Coronary artery (tissue), 2 donors: ENCODE data around the gene JUP.

ENCODE experiments used
- DNase-seq: peaks from one replicate; pipeline ENCODE4 v3.0.0-alpha.2; 2017; ENCODE audit warnings: low spot score
- H3K27ac ChIP-seq, 2 donors: fragments of 200-600 bp; sonication (generic); one replicate each; pipeline ENCODE4 v1.5.1; 2016 to 2019
- H3K4me3 ChIP-seq: fragments of 200-600 bp; sonication (generic); 2 replicates; pipeline ENCODE4 v1.5.1; 2016; ENCODE audit warnings: mild to moderate bottlenecking, moderate library complexity
- TF ChIP-seq, protein P1 (sequence below): fragments of 200-600 bp; sonication (generic); IDR thresholded peaks from one replicate; pipeline ENCODE4 v1.5.1; 2019; ENCODE audit warnings: antibody characterized with exemption

JUP gene

DNA sequence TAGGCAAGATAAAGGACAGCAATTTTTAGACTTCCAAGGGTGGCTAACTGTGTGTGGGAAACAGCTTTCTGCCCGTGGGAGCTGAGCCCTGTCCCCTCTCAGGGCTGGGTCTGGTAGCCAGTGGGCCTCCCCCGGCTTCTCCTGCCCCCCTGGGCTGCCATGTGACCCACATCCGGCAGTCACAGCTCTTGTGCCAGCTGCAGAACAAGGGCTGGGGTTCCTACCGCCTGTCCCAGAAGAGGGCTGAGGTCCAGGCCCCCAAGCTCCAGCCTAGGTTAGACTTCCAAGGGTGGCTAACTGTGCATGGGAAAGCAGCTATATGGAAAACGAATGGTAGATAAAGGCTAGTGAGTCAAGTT is 68.2 kb downstream of the JUP start:
- TF ChIP-seq, protein P1, sequence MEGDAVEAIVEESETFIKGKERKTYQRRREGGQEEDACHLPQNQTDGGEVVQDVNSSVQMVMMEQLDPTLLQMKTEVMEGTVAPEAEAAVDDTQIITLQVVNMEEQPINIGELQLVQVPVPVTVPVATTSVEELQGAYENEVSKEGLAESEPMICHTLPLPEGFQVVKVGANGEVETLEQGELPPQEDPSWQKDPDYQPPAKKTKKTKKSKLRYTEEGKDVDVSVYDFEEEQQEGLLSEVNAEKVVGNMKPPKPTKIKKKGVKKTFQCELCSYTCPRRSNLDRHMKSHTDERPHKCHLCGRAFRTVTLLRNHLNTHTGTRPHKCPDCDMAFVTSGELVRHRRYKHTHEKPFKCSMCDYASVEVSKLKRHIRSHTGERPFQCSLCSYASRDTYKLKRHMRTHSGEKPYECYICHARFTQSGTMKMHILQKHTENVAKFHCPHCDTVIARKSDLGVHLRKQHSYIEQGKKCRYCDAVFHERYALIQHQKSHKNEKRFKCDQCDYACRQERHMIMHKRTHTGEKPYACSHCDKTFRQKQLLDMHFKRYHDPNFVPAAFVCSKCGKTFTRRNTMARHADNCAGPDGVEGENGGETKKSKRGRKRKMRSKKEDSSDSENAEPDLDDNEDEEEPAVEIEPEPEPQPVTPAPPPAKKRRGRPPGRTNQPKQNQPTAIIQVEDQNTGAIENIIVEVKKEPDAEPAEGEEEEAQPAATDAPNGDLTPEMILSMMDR: no peak
- no peak overlapping the region for H3K4me3 ChIP-seq
- DNase-seq: no peak
- H3K27ac ChIP-seq: no peak overlapping the region

DNA sequence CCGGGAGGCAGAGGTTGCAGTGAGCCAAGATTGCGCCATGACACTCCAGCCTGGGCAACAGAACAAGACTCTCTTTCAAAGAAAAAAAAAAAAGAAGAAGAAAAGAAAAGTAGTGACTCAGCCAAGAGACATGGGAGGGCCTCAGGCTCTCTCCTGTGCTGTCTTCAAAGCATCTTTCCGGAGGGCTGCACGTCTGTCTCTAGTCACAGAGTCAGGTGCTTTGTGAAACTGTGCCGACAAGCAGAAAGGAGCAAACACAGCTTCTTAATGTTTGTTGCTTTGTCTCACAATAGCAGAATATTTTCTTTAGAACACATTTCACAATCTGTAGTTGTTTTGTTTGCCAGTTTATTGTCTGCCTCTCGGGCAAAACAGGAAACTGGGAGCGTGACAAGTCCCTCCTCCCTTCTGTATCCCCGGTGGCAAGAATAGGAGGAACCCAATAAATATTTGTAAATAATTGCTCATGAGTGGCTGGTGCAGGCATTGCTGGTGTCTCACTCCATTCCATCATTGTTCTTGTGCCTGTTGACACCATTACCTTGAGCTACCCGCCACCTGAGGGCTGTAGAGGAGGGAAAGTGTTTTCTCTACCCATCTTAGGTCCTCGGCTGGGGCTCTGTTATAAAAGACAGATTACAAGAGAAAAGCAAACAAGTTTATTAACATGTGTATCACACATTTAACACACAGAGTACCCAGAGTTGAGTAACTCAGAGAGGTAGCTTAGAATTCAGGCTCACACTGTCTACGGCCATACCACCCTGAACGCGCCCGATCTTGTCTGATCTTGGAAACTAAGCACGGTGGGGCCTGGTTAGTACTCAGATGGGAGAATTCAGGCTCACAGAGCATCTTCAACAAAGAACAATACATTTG is 68.9 kb downstream of the JUP start:
- TF ChIP-seq, protein P1: no peak
- no peak for DNase-seq
- Histone ChIP-seq H3K27ac (no peak overlapping the region), H3K4me3 (no peak overlapping the region)

DNA sequence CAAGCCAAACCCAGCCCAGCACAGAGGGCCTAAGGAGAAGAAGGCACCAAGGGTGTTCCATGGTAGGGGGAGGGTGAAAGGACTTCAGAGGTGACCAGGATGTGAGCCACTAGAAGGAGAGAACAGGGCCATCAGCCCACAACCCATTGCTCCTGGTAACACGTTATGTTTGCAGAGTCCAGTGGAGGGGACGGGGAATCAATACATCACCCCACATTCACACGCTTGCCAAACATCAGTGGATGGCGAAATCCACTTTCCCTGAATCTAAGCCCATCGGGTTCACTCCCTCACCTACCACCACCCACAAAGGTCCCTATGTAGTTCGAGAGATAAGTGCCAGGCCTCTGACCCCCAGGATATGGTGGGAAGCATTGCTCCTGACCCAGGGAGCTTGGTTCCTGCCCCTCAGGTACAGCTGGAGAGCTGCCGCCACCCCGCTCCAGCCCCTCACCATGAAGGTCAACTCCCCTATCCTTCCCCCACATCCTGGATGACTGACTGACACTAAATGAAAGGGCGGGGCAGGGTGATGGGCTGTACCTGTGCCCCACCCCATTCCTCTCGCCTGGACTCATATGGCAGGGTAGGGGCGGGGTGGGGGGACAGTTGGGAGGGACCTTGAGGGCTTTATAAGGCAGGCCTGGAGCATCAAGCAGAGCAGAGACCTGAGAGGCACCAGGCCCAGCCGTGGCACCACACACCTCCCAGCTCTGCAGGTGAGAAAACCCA is 74.7 kb downstream of the JUP start, which contains the start of gene GAST:
Gene GAST, plus strand, starts transcription at position 663 of the 732 bp plus-strand sequence. CDS start 3,106 bp downstream, outside the sequence.
- TF ChIP-seq, protein P1: no peak
- Histone ChIP-seq H3K27ac (no peak within 1 kb of the TSS), H3K4me3 (no peak within 1 kb of the TSS)
- DNase-seq: no peak

DNA sequence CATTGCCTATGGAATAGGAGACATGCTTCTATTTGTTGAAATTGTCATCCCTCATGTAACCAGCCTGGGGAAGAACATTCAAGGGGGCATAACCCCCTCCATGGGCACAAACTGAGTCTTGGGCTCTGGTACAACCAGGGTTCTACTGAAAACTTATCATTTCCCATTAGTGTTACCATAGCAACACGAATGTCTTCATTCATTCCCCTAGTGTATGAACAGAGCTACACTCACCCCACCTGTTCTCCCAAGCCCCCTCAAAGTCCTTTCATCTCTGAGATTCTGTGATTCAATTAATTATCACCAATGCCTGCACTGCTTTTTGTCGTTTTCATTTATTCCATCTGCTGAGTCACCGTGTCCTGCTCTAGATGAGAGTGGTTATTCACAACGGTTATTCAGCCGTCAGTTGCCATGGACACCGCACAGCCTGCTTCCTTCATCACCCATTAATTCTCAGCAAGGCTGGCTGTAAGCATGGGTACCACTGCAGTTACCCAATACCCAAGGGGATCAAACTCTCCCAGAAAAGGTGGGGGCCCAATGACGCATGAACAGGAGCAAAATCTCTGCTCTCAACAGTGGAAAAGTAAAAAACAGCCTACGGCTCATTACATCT is 75.9 kb downstream of the JUP start:
- no peak overlapping the region for H3K4me3 ChIP-seq
- TF ChIP-seq, protein P1: no peak
- DNase-seq: no peak
- H3K27ac ChIP-seq: no peak overlapping the region

DNA sequence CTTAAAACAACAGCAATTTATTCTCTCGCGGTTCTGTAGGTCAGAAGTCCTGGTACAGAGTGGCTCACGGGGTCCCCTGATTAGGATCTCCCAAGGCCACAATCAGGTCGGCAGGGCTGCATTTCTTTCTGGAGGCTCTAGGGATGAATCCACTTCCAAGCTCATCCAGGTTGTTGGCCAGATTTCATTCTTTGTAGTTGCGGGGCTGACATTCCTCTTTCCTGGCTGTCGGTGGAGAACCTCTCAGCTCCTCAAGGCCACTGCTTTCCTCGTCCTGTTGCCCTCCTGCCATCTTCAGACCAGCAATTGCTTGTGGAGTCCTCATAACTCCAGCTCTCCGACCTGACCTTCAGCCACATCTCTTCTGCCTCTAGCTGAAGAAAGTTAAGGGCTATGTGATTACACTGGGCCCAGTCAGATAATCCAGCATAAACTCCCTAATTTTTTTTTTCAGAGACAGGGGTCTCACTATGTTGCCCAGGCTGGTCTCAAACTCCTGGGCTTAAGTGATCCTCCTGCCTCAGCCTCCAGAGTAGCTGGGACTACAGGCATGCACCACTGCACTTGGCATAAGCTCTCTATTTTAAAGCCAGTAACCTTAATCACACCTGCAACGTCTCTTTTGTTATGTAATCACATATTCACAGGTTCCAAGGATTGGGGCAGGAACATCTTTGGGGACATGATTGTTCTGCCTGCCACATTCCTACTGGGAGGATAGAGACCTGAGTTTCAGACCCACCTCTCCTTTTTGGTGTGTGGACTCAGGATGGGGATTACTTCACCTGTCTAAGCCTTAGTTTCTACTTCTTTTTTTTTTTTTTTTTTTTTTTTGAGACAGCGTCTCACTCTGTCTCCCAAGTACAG is 78.5 kb downstream of the JUP start:
- Histone ChIP-seq H3K27ac (no peak overlapping the region), H3K4me3 (no peak overlapping the region)
- TF ChIP-seq, protein P1: no peak
- no peak for DNase-seq

DNA sequence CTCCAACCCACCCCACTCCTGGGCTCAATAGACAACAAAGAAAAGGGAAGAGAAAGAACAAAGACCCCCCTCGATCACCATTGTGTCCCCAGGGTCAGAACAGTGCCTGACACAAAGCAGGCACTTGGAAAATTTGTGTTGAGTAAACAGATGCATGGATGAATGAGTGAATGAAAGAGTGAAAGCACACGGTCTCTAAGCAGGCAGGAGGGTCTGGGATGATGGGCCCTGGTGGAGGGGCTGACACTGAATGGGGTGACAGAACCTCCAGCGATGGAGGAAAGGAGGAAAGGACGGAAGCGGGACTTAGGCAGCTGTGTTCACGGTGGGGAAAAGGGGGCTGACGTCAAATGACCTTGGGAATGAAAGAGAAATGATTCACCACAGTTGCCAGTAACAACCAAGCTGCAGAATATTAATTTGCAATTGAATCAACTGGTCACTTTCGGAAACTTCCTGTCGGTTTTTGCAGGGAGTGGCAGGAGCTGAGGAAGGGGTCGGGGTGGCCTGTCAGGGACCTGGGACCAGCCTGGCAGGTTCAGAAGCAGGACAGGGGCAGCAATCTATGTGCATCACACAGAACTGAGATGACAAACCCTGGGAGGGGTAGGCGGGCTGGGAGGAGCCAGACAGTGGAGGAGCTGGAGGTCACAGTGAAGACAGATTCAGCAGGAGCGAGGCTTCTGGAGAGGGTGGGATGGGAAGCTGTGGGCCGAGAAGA is 81.1 kb downstream of the JUP start:
- H3K4me3 ChIP-seq: no peak overlapping the region
- TF ChIP-seq, protein P1: no peak
- no peak overlapping the region for H3K27ac ChIP-seq
- no peak for DNase-seq
